NB4 (cell line): ENCODE results near the gene KCNJ18.
A peak's percentile ranks its signal among the peaks of the same experiment; 100 is the strongest.
"Not testable (repeated sequence)": the region's sequence is repeated elsewhere in the genome, so short reads cannot be mapped to it uniquely, and the experiment has no call there.

Experiments used
- DNase-seq: peaks from one replicate; pipeline ENCODE4 v3.0.0; 2010; ENCODE audit warnings: low read depth
- H3K4me3 ChIP-seq: one replicate; pipeline ENCODE4 v1.5.1; 2011; ENCODE audit warnings: mild to moderate bottlenecking, low read depth, low read length, moderate library complexity
- MAX ChIP-seq: IDR thresholded peaks from 2 replicates; pipeline ENCODE4 v1.6.1; 2011; ENCODE audit warnings: low read depth, low read length
- MYC ChIP-seq: IDR thresholded peaks from 2 replicates; pipeline ENCODE4 v1.6.1; 2011; ENCODE audit warnings: low read depth, low read length
- POLR2A ChIP-seq: IDR thresholded peaks from 2 replicates; pipeline ENCODE4 v1.6.1; 2011; ENCODE audit warnings: mild to moderate bottlenecking; ENCODE audit not compliant: insufficient read length; ENCODE audit errors: extremely low read depth
- TF ChIP-seq, protein P1 (sequence below): IDR thresholded peaks from one replicate; pipeline ENCODE4 v1.5.1; 2012; ENCODE audit warnings: low read depth, low read length

KCNJ18 gene

DNA sequence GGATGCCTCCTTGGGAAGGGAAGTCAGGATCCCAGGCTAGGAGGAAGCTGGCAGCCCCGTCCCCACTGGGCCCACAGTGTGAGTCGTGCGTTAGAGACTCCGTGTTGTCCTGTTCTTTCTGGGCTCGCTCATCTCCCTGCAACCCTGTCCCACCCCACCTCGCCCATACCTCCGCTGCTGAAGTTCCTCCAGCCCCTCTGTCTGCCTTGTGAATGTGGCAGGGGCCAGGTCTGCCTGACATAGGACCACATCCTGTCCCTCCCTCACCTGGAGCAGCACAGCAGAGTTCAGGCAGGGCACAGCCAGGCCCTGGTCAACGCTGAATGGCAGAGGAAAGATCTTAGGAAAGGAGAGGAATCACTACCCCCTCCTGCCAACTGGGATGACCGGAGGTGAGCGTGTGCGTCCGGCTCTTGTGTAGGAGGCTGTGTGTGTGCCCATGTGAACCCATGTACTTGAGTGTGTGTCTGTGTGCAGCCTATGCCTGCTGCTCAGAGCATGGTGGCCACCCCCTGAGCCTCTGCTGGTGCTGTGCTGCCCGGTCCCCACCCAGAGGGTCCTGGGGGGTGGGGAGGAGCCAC, 12.8 kb downstream of the KCNJ18 start:
- no peak overlapping the region for H3K4me3 ChIP-seq
- TF ChIP-seq MAX, result no peak
- TF ChIP-seq, protein P1, sequence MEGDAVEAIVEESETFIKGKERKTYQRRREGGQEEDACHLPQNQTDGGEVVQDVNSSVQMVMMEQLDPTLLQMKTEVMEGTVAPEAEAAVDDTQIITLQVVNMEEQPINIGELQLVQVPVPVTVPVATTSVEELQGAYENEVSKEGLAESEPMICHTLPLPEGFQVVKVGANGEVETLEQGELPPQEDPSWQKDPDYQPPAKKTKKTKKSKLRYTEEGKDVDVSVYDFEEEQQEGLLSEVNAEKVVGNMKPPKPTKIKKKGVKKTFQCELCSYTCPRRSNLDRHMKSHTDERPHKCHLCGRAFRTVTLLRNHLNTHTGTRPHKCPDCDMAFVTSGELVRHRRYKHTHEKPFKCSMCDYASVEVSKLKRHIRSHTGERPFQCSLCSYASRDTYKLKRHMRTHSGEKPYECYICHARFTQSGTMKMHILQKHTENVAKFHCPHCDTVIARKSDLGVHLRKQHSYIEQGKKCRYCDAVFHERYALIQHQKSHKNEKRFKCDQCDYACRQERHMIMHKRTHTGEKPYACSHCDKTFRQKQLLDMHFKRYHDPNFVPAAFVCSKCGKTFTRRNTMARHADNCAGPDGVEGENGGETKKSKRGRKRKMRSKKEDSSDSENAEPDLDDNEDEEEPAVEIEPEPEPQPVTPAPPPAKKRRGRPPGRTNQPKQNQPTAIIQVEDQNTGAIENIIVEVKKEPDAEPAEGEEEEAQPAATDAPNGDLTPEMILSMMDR, result no peak
- TF ChIP-seq POLR2A, result no peak
- no peak for TF ChIP-seq MYC
- DNase-seq, result no peak

DNA sequence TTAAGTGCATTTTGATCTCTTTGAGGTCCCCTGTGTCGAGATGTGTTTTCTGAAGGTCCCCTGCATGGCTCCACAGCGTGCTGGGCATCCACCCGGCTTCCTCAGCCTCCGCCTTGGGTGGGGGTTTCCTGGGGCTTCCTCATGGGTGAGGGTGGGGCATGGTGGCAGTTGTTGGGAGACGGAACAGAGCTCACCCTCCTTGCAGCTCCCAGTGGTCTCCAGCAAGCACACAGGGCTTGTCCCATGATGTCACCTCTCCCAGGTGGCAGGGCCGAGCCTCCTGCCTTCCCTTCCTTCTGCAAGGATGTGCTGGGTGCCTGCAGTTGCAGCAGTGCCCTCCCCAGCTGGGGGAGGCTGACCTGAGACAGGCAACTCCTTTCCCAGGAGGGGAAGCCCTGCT, 13.4 kb downstream of the KCNJ18 start:
- DNase-seq, H3K4me3 ChIP-seq: not testable (repeated sequence)

GRCh38 chr17:21706546-21706945, 14.2 kb downstream of the KCNJ18 start:
- DNase-seq, H3K4me3 ChIP-seq: not testable (repeated sequence)

GRCh38 chr17:21707131-21707530, 14.8 kb downstream of the KCNJ18 start:
- H3K4me3 ChIP-seq, DNase-seq: not testable (repeated sequence)

DNA sequence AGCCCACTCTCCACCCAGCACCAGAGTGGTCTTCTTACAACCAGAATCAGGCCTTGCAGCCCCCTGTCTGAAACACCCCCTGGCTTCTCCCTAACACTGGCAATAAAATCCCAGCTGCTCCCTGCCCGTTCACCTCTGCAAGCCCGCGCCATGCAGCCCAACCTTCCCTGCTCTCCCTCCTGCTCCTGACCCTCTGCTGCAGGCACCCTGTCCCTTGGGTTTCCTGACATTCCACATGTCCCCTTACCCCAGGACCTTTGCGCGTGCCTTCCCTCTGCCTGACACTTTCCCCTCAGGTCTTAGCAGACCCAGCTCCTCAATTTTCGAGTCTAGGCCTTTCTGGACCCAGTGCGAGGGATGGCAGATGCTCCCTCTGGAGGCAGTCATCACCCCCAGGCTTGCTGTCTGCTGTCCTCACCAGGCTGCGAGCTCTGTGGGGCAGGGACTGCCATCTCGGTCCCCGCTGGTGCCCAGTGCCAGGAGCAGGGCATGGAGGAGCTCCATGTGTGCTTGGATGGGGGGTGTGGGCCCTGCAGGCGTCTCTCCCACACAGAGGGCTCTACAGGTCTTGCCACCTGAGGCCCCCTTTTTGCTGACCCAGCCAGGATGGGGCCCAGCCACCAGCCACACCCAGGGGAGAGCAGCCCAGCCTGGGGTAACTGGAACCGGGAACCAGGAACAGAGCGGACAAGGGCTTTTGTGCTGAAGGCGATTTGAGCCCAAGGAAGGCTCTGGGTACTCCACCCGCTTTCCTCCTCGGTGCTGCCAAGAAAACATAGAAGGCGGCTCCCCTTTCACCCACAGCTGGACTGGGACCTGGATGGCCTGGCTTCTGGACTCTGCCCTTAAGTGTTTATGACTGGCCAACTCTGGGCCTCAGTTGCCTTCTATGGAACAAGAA, 15.6 kb downstream of the KCNJ18 start:
- not testable (repeated sequence) for DNase-seq, H3K4me3 ChIP-seq

- DNase-seq, H3K4me3 ChIP-seq: not testable (repeated sequence)
Observed at GRCh38 chr17:21708612-21709535, 16.6 kb downstream of the KCNJ18 start.

- not testable (repeated sequence) for H3K4me3 ChIP-seq, DNase-seq
Observed at GRCh38 chr17:21709994-21710393, 17.7 kb downstream of the KCNJ18 start.

DNA sequence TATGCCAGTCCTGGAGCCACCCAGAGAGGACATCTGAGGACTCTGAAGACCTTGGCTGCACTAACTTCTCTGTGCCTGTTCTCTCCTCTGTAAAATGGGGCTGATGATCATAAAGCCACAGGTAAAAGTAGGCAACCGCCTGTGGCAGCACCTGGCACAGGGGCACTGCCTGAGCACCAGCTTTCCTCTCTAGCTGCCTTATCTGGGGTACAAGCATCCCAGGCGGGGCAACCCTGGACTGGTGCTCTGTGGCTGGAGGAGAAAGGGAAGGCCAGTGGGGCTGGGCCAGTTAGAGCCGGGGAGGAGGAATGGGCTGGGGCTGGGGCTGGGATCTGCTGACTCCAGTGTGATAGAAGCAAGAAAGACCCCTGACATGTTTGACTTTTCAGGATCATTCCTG, 18.2 kb downstream of the KCNJ18 start:
- DNase-seq, H3K4me3 ChIP-seq: not testable (repeated sequence)

DNA sequence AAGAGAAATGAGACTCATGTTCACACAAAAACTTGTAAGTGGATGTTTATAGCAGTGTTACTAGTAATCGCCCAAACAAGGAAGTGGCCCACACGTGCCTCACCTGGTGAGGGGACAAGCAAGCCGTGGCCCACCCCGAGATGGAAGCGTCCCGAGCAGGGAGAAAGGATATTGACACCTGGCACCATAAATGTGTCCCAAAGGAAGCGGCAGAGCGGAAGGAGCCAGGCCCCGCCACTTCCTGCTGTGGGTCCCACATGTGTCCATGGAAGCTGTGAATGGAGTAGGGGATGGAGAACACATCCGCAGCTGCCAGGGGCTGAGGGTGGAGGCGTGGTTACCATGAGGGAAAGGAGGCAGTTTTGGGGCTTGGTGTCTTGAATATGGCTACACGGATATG, 18.9 kb downstream of the KCNJ18 start:
- TF ChIP-seq, protein P1, result no peak
- TF ChIP-seq MYC, result no peak
- no peak for TF ChIP-seq POLR2A
- no peak for TF ChIP-seq MAX
- DNase-seq, result no peak
- no peak overlapping the region for H3K4me3 ChIP-seq

DNA sequence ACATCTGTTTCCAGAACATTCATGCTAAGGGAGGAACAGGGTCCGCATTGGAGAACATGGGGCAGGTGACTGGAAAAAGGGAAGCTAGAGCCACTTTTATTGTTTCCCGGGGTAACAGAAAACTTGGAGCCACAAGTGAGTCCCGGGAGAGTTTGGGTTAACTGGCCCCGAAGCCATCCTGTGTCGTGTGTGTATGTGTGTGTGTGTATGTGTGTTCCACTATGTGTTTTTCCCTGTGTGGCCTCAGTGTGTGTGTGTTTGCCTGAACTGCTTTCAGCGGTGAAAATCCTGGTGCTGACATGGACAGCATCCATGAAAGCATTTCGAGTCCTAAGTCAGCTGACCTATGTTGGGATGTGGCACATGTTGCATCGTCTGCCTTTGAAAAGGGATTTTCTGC, 20.7 kb downstream of the KCNJ18 start:
- peak; percentile 53 for DNase-seq
- not testable (repeated sequence) for H3K4me3 ChIP-seq

- not testable (repeated sequence) for DNase-seq, H3K4me3 ChIP-seq
Observed at GRCh38 chr17:21713631-21714030, 21.3 kb downstream of the KCNJ18 start.

DNA sequence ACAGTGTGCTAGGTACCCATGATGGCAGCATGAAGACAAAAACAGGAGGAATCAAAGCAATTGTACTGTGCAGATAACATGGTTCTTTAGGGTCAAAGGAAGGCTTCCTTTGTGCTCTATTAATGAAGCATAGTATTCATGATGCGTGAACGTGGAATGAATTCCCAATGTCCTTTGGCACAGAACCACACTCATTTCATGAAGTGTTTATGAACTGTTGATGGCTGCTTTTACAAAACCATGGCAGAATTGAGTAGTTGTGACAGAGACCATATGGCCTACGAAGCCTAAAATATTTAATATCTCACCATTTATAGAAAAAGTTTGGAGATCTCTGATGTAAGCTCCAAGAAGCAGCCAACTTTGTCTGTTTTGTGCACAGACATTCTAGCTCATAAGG, 22.4 kb downstream of the KCNJ18 start:
- not testable (repeated sequence) for DNase-seq, H3K4me3 ChIP-seq

DNA sequence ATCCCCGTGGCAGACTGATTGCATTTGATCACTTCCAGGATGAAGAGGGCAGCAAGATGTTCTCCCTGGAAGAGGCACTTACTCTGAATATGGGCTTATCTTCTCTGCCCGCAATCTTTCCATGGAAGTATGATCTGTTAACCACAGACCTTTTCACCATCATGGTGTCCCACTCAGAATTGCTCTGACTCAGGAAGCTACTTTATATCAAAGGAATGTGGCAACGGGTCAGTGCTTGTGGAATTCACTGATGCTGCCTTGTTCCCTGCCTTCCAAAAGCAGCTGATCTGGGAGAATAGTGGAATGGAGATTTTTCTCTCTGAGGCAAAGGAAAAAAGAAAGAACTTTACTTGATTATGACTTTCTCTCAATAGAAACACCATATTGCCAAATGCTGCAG, 23.6 kb downstream of the KCNJ18 start:
- H3K4me3 ChIP-seq, DNase-seq: not testable (repeated sequence)

GRCh38 chr17:21718971-21719370, 26.6 kb downstream of the KCNJ18 start:
- not testable (repeated sequence) for H3K4me3 ChIP-seq, DNase-seq
